Panc1 (cell line): ENCODE data around the gene MAP2. TPM values are rescaled to one million over a fixed set of nuclear protein-coding genes. Genes with fewer than 3 reads are reported as not detected.

Experiments used
- ATAC-seq: fragments of 200-7000 bp; cut with Tn5 transposase; 2 replicates; pipeline ENCODE4 v1.9.1; 2020; ENCODE audit warnings: mild to moderate bottlenecking, moderate library complexity
- BruUV-seq: library from RNA; stranded (reverse); fragments of 400-500 nt; replicated peaks from 2 replicates; lab custom pipeline; 2021; lab: Mats Ljungman, UMichigan
- CTCF ChIA-PET: fragments of 300-600 bp; sonication (Branson Sonifier 250); formaldehyde crosslinking; loops from one replicate; lab custom pipeline; 2022; ENCODE audit warnings: antibody characterized with exemption; lab: Charles Lee
- POLR2A ChIA-PET: fragments of 300-600 bp; sonication (Branson Sonifier 250); formaldehyde crosslinking; loops from one replicate; lab custom pipeline; 2022; ENCODE audit warnings: antibody characterized with exemption; lab: Charles Lee
- DNase-seq: peaks from one replicate; pipeline ENCODE4 v3.0.0-alpha.2; 2010; ENCODE audit warnings: low read depth, low spot score
- H3K27ac ChIP-seq: 2 replicates; pipeline ENCODE4 v1.5.1; 2011; ENCODE audit warnings: mild to moderate bottlenecking, low read length, inconsistent platforms
- H3K27me3 ChIP-seq: fragments of 200-500 bp; sonication (Bioruptor generic); 2 replicates; pipeline ENCODE4 v1.6.0; 2014; ENCODE audit warnings: low read length, inconsistent platforms; ENCODE audit not compliant: control insufficient read depth, insufficient read depth
- H3K36me3 ChIP-seq: fragments of 200-500 bp; sonication (Bioruptor generic); 2 replicates; pipeline ENCODE4 v1.5.1; 2014; ENCODE audit warnings: inconsistent platforms, mild to moderate bottlenecking, low read length, moderate library complexity; ENCODE audit not compliant: control insufficient read depth, insufficient read depth
- H3K4me1 ChIP-seq: 2 replicates; pipeline ENCODE4 v1.5.1; 2011; ENCODE audit warnings: inconsistent platforms, mild to moderate bottlenecking, low read length, moderate library complexity; ENCODE audit not compliant: control insufficient read depth, insufficient read depth
- H3K4me3 ChIP-seq, 2 experiments: 2 replicates each; pipeline ENCODE4 v1.5.1; 2011 to 2012; ENCODE audit warnings: low read depth in 2 of 2, low read length in 2 of 2, mild to moderate bottlenecking in 2 of 2, inconsistent platforms in 1 of 2, moderate library complexity in 1 of 2
- H3K9me3 ChIP-seq: fragments of 200-500 bp; sonication (Bioruptor generic); 2 replicates; pipeline ENCODE4 v1.5.1; 2014; ENCODE audit warnings: low read depth, mild to moderate bottlenecking, inconsistent platforms, low read length, moderate library complexity; ENCODE audit not compliant: control insufficient read depth, insufficient read depth
- POLR2AphosphoS5 ChIP-seq: IDR thresholded peaks from 2 replicates; pipeline ENCODE4 v1.6.1; 2012; ENCODE audit warnings: mild to moderate bottlenecking, low read depth, low read length, moderate library complexity
- REST ChIP-seq, 2 experiments: IDR thresholded peaks; 2 replicates each; pipeline ENCODE4 v1.6.1; 2011 to 2012; ENCODE audit warnings: low read depth in 2 of 2, control low read depth in 1 of 2, low read length in 1 of 2, mild to moderate bottlenecking in 1 of 2, moderate library complexity in 1 of 2; ENCODE audit not compliant: insufficient read depth in 1 of 2
- SIN3A ChIP-seq: IDR thresholded peaks from 2 replicates; pipeline ENCODE4 v1.6.1; 2012; ENCODE audit warnings: low read depth, mild to moderate bottlenecking, low read length, moderate library complexity, borderline replicate concordance; ENCODE audit not compliant: insufficient read depth
- TCF7L2 ChIP-seq: IDR thresholded peaks from 2 replicates; pipeline ENCODE4 v1.6.1; 2011; ENCODE audit warnings: mild to moderate bottlenecking, low read depth, low read length, inconsistent platforms
- in situ Hi-C: cut with HindIII; loops from 2 replicates; pipeline ENCODE4 v1.10.0; 2016; ENCODE audit warnings: low sequenced_read_pairs, low pct_unique_long_range_greater_than_20kb
- intact Hi-C: fragments of 100-400 bp; cut with micrococcal nuclease; formaldehyde crosslinking; loops from one replicate; pipeline ENCODE4 v1.10.0; 2022; ENCODE audit not compliant: unreplicated experiment
- total RNA-seq: library from RNA; stranded (reverse); gene quantifications from one replicate; pipeline ENCODE4 v1.2.1, GENCODE V29; 2021; ENCODE audit not compliant: unreplicated experiment
- TF ChIP-seq, protein P1 (sequence below): fragments of 450-650 bp; IDR thresholded peaks from 2 replicates; pipeline ENCODE4 v1.5.1; 2017; ENCODE audit warnings: mild to moderate bottlenecking

Gene MAP2
- total RNA-seq, 1 experiment from 2014 or later, result 44.9 TPM

DNA sequence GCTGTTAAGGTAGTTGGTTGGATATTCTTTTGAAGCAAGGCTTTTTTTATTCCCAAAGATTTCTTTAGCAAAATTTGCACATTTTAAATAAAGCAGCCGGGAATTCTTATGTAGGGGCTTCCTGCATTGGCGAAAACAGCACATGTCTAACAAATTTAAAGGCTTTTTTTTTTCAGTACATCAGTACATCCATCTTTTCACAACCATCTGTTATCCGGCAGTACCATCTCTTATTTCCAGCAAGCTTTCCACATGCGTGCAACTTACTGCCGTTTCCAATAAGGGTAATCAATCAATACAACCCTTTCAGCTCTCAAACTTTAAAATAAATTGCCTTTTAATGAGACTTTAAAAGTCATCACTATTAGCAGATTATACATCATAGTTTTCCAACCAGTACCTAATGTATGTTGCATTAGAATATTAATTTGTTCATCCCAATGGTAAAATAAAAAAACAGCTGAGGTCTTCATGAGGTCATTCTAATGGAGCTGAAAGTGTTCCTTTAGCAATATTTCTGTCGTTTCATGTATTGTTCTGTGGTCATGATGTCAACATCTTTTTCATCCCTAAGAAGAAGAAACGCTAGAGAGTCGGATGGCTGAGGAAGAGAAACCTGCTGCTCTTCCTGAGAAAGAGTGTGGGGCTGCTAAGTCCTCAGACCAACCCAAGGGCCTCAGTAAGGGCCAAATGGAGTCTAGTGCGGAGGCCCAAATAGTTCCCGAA, 266.3 kb downstream of the MAP2 start:
- Histone ChIP-seq H3K27me3 (no peaks in the 10 kb centered on the region), H3K4me3 (no peak overlapping the region), H3K4me1 (no peaks in the 10 kb centered on the region), H3K27ac (no peak overlapping the region), H3K9me3 (no peaks in the 10 kb centered on the region), H3K36me3 (no peaks in the 10 kb centered on the region; the same call in 1 of the 2 replicates)
- ChIA-PET POLR2A (no interaction called here), CTCF (interaction anchor here (0.6 kb wide), 1 partner anchor 38 kb away, joined by 4 read pairs; no protein-coding TSS in a partner anchor)
- in situ Hi-C loops (no loop called here), intact Hi-C loops (no loop called here)
- no peak for ATAC-seq
- BruUV-seq, result no TSS peak
- DNase-seq, result no peak
- TF ChIP-seq TCF7L2 (no peak), POLR2AphosphoS5 (no peak), SIN3A (no peak), REST (IDR thresholded peaks at IDR 0.05; ENCODE audit: insufficient read depth in 1 of 2, low read depth in 2 of 2, low read length in 1 of 2) (no peak)
- TF ChIP-seq, protein P1, sequence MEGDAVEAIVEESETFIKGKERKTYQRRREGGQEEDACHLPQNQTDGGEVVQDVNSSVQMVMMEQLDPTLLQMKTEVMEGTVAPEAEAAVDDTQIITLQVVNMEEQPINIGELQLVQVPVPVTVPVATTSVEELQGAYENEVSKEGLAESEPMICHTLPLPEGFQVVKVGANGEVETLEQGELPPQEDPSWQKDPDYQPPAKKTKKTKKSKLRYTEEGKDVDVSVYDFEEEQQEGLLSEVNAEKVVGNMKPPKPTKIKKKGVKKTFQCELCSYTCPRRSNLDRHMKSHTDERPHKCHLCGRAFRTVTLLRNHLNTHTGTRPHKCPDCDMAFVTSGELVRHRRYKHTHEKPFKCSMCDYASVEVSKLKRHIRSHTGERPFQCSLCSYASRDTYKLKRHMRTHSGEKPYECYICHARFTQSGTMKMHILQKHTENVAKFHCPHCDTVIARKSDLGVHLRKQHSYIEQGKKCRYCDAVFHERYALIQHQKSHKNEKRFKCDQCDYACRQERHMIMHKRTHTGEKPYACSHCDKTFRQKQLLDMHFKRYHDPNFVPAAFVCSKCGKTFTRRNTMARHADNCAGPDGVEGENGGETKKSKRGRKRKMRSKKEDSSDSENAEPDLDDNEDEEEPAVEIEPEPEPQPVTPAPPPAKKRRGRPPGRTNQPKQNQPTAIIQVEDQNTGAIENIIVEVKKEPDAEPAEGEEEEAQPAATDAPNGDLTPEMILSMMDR, result no peak

- intact Hi-C loops, result no loop called here
- in situ Hi-C loops, result no loop called here
These were observed 270.9 kb downstream of the MAP2 start for GRCh38 chr2:209694748-209695147.

More at GRCh38 chr2:209694748-209695147, 270.9 kb downstream of the MAP2 start:
- H3K36me3 ChIP-seq, result no peaks in the 10 kb centered on the region; the same call in 1 of the 2 replicates
- no peaks in the 10 kb centered on the region for H3K27me3 ChIP-seq
- no TSS peak for BruUV-seq
- POLR2A ChIA-PET, result no interaction called here
- CTCF ChIA-PET, result no interaction called here
- no peak for ATAC-seq
- no peaks in the 10 kb centered on the region for H3K4me1 ChIP-seq
- H3K27ac ChIP-seq, result no peak overlapping the region
- no peak overlapping the region for H3K4me3 ChIP-seq
- no peak for DNase-seq
- H3K9me3 ChIP-seq, result no peaks in the 10 kb centered on the region
- TF ChIP-seq POLR2AphosphoS5 (no peak), TCF7L2 (no peak), SIN3A (no peak), REST (IDR thresholded peaks at IDR 0.05; ENCODE audit: insufficient read depth in 1 of 2, low read depth in 2 of 2, low read length in 1 of 2) (no peak)
- TF ChIP-seq, protein P1, result no peak
